Liver (tissue), 9 donors: ENCODE results near the gene AQP12A. TPM values are rescaled to one million over a fixed set of nuclear protein-coding genes. Genes with fewer than 3 reads are reported as not detected.

Experiments
- DNase-seq: peaks from one replicate; pipeline ENCODE4 v3.0.0-alpha.2; 2017; ENCODE audit warnings: low spot score
- H3K27ac ChIP-seq, 2 donors: one replicate each; pipeline ENCODE4 v1.7.0; 2013; ENCODE audit warnings: inconsistent platforms in 2 of 2, low read length in 2 of 2, control low read depth in 1 of 2, low read depth in 1 of 2, mild to moderate bottlenecking in 1 of 2
- H3K27me3 ChIP-seq, 4 donors: one replicate each; pipeline versions ENCODE4 v1.6.1 to v1.7.0; 2013; ENCODE audit warnings: low read length in 3 of 4, inconsistent platforms in 1 of 4, mild to moderate bottlenecking in 1 of 4, moderate library complexity in 1 of 4; ENCODE audit not compliant: control insufficient read depth in 4 of 4, insufficient read depth in 4 of 4
- H3K36me3 ChIP-seq, 4 donors: one replicate each; pipeline versions ENCODE4 v1.6.1 to v1.7.0; 2013; ENCODE audit warnings: low read length in 3 of 4, mild to moderate bottlenecking in 3 of 4, low read depth in 1 of 4, moderate library complexity in 1 of 4; ENCODE audit not compliant: control insufficient read depth in 4 of 4, insufficient read depth in 3 of 4
- H3K4me1 ChIP-seq, 4 donors: one replicate each; pipeline versions ENCODE4 v1.6.1 to v1.7.0; 2013; ENCODE audit warnings: low read length in 3 of 4, mild to moderate bottlenecking in 3 of 4, moderate library complexity in 1 of 4; ENCODE audit not compliant: control insufficient read depth in 4 of 4, insufficient read depth in 4 of 4
- H3K4me3 ChIP-seq, 3 donors: one replicate each; pipeline versions ENCODE4 v1.6.1 to v1.7.0; 2013; ENCODE audit warnings: low read length in 3 of 3, control low read depth in 1 of 3, low read depth in 1 of 3, mild to moderate bottlenecking in 1 of 3
- H3K9ac ChIP-seq, 2 donors: one replicate each; pipeline ENCODE4 v1.7.0; 2013; ENCODE audit warnings: low read length in 2 of 2, mild to moderate bottlenecking in 2 of 2, moderate library complexity in 2 of 2, control low read depth in 1 of 2, low read depth in 1 of 2
- H3K9me3 ChIP-seq, 4 donors: one replicate each; pipeline versions ENCODE4 v1.6.1 to v1.7.0; 2013; ENCODE audit warnings: low read length in 3 of 4; ENCODE audit not compliant: control insufficient read depth in 4 of 4
- EGR1 ChIP-seq, 2 donors: IDR thresholded peaks; 2 replicates each; pipeline ENCODE4 v1.6.1; 2016 to 2018; ENCODE audit warnings: antibody characterized with exemption in 2 of 2, low read depth in 2 of 2
- FOXA1 ChIP-seq: IDR thresholded peaks from 2 replicates; pipeline ENCODE4 v1.6.1; 2016; ENCODE audit warnings: antibody characterized with exemption
- FOXA2 ChIP-seq: IDR thresholded peaks from 2 replicates; pipeline ENCODE4 v1.6.1; 2016; ENCODE audit warnings: antibody characterized with exemption
- GABPA ChIP-seq, 2 donors: IDR thresholded peaks in 1 of 2; conservative IDR thresholded peaks in 1 of 2; 2 replicates each; pipeline ENCODE4 v1.6.1; 2016; ENCODE audit warnings: antibody characterized with exemption in 2 of 2, mild to moderate bottlenecking in 1 of 2, moderate library complexity in 1 of 2
- HNF4A ChIP-seq, 2 donors: conservative IDR thresholded peaks; 2 replicates each; pipeline ENCODE4 v1.6.1; 2016; ENCODE audit warnings: antibody characterized with exemption in 2 of 2, mild to moderate bottlenecking in 2 of 2
- HNF4G ChIP-seq: IDR thresholded peaks from 2 replicates; pipeline ENCODE4 v1.6.1; 2016; ENCODE audit warnings: antibody characterized with exemption
- JUND ChIP-seq, 2 donors: IDR thresholded peaks; 2 replicates each; pipeline ENCODE4 v1.6.1; 2016; ENCODE audit warnings: antibody characterized with exemption in 2 of 2
- NR2F2 ChIP-seq: IDR thresholded peaks from 2 replicates; pipeline ENCODE4 v1.6.1; 2016; ENCODE audit warnings: antibody characterized with exemption
- RAD21 ChIP-seq, 2 donors: IDR thresholded peaks; 2 replicates each; pipeline ENCODE4 v1.6.1; 2016; ENCODE audit warnings: antibody characterized with exemption in 2 of 2, mild to moderate bottlenecking in 2 of 2
- REST ChIP-seq: IDR thresholded peaks from 2 replicates; pipeline ENCODE4 v1.6.1; 2016; ENCODE audit warnings: antibody characterized with exemption, mild to moderate bottlenecking
- RXRA ChIP-seq, 2 donors: IDR thresholded peaks; 2 replicates each; pipeline ENCODE4 v1.6.1; 2017 to 2018; ENCODE audit warnings: antibody characterized with exemption in 2 of 2, mild to moderate bottlenecking in 1 of 2
- SP1 ChIP-seq: IDR thresholded peaks from 2 replicates; pipeline ENCODE4 v1.6.1; 2018; ENCODE audit warnings: antibody characterized with exemption, mild to moderate bottlenecking
- TAF1 ChIP-seq: conservative IDR thresholded peaks from 2 replicates; pipeline ENCODE4 v1.6.1; 2016; ENCODE audit warnings: antibody characterized with exemption, mild to moderate bottlenecking
- YY1 ChIP-seq: IDR thresholded peaks from 2 replicates; pipeline ENCODE4 v1.6.1; 2016; ENCODE audit warnings: antibody characterized with exemption, mild to moderate bottlenecking
- ZBTB33 ChIP-seq: IDR thresholded peaks from 2 replicates; pipeline ENCODE4 v1.6.1; 2016; ENCODE audit warnings: antibody characterized with exemption
- WGBS: extraction: QIAGEN DNeasy Blood & Tissue Kit; methylation state at CpG from one replicate; pipeline ENCODE4 v1.1.7; 2013; 5-methylcytosine and 5-hydroxymethylcytosine counted together
- polyA plus RNA-seq, 2 donors: library from polyadenylated mRNA; stranded (reverse) in 1 of 2; unstranded in 1 of 2; fragments of 200-250 nt in 1 of 2; fragments of >200 nt in 1 of 2; fragmentation: Nextera tagmentation in 1 of 2; extraction: Ambion mirVana in 1 of 2; gene quantifications; one replicate each; pipeline versions ENCODE4 v1.2.1 to v1.2.3, GENCODE V29; 2013 to 2015
- total RNA-seq, 2 donors: library from RNA; depleted of rRNA; stranded (reverse); fragments of >200 nt; gene quantifications; one replicate each; pipeline ENCODE4 v1.2.3, GENCODE V29; 2014
- TF ChIP-seq, protein P1 (sequence below): IDR thresholded peaks from 2 replicates; pipeline ENCODE4 v1.6.1; 2016; ENCODE audit warnings: antibody characterized with exemption
- TF ChIP-seq, protein P2 (sequence below): fragments of 150-350 bp; IDR thresholded peaks from 2 replicates; pipeline ENCODE4 v1.5.1; 2017; ENCODE audit warnings: improper control_type of control experiment, low read depth, low read length; ENCODE audit not compliant: missing input control
- TF ChIP-seq, protein P3 (sequence below): IDR thresholded peaks from 2 replicates; pipeline ENCODE4 v1.6.1; 2016; ENCODE audit warnings: antibody characterized with exemption
- donor health status: healthy.
- donor health status: healthy.
- donor health status: healthy.
- donor health status: healthy.
- donor health status: healthy.

Gene AQP12A
- total and polyA plus RNA-seq, 4 donors = not detected

DNA sequence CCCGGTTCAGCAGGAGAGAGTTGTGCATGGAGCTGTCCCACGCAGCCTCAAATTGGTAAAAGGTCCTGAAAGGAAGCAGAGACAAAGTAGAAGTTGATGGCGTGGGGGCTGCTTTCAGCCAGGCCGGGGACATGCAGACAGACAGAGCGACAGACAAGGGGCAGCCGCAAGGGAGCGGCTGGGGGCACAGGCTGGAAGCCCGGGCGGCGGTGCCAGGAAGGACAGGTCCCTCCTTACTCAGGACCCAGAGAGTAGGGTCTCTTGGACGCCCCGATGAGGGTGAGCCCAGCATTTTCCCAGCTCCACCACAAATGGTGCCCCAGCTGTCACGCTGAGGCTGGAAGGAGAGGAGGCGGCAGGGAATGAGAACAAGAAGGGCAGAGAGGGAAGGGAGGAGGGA lies 35.2 kb downstream of the AQP12A start:
- DNase-seq = no peak
- Histone ChIP-seq H3K9me3 (no peaks in the 10 kb centered on the region), H3K27ac (no peak overlapping the region), H3K4me3 (no peak overlapping the region), H3K9ac (no peak overlapping the region), H3K27me3 (no peaks in the 10 kb centered on the region), H3K4me1 (no peaks in the 10 kb centered on the region), H3K36me3 (no peaks in the 10 kb centered on the region)
- TF ChIP-seq HNF4G (no peak), JUND (IDR thresholded peaks at IDR 0.05) (no peak), FOXA1 (no peak), YY1 (no peak), GABPA (IDR thresholded peaks at IDR 0.05 in 1 of 2, conservative IDR thresholded peaks at IDR 0.05 in 1 of 2) (no peak), EGR1 (IDR thresholded peaks at IDR 0.05; ENCODE audit: low read depth in 2 of 2) (no peak), ZBTB33 (no peak), FOXA2 (no peak), SP1 (no peak), TAF1 (no peak), REST (no peak), NR2F2 (no peak), RAD21 (IDR thresholded peaks at IDR 0.05) (no peak), HNF4A (conservative IDR thresholded peaks at IDR 0.05) (no peak)
- TF ChIP-seq, protein P1, sequence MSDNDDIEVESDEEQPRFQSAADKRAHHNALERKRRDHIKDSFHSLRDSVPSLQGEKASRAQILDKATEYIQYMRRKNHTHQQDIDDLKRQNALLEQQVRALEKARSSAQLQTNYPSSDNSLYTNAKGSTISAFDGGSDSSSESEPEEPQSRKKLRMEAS = no peak
- TF ChIP-seq, protein P2, sequence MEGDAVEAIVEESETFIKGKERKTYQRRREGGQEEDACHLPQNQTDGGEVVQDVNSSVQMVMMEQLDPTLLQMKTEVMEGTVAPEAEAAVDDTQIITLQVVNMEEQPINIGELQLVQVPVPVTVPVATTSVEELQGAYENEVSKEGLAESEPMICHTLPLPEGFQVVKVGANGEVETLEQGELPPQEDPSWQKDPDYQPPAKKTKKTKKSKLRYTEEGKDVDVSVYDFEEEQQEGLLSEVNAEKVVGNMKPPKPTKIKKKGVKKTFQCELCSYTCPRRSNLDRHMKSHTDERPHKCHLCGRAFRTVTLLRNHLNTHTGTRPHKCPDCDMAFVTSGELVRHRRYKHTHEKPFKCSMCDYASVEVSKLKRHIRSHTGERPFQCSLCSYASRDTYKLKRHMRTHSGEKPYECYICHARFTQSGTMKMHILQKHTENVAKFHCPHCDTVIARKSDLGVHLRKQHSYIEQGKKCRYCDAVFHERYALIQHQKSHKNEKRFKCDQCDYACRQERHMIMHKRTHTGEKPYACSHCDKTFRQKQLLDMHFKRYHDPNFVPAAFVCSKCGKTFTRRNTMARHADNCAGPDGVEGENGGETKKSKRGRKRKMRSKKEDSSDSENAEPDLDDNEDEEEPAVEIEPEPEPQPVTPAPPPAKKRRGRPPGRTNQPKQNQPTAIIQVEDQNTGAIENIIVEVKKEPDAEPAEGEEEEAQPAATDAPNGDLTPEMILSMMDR = no peak
- TF ChIP-seq, protein P3, sequence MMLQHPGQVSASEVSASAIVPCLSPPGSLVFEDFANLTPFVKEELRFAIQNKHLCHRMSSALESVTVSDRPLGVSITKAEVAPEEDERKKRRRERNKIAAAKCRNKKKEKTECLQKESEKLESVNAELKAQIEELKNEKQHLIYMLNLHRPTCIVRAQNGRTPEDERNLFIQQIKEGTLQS = no peak
- 93% methylated on average over 14 of the region's 14 CpGs for WGBS

GRCh38 chr2:240727439-240727838 lies 35.8 kb downstream of the AQP12A start:
- no peaks in the 10 kb centered on the region for H3K9me3 ChIP-seq
- no peak overlapping the region for H3K9ac ChIP-seq
- no peaks in the 10 kb centered on the region for H3K27me3 ChIP-seq
- DNase-seq = no peak
- H3K4me1 ChIP-seq = no peaks in the 10 kb centered on the region
- no peak overlapping the region for H3K27ac ChIP-seq
- WGBS = 86% methylated on average over 14 of the region's 14 CpGs
- no peaks in the 10 kb centered on the region for H3K36me3 ChIP-seq
- no peak overlapping the region for H3K4me3 ChIP-seq
- TF ChIP-seq, protein P3 = no peak
- TF ChIP-seq REST (no peak), TAF1 (no peak), RXRA (IDR thresholded peaks at IDR 0.05) (no peak), YY1 (no peak), GABPA (IDR thresholded peaks at IDR 0.05 in 1 of 2, conservative IDR thresholded peaks at IDR 0.05 in 1 of 2) (no peak), HNF4A (conservative IDR thresholded peaks at IDR 0.05) (no peak), JUND (IDR thresholded peaks at IDR 0.05) (no peak), FOXA1 (no peak)
- TF ChIP-seq, protein P2 = no peak
- TF ChIP-seq, protein P1 = no peak
